GM21717 (cell line): ENCODE measurements around the gene BCAS4.
"Not testable (repeated sequence)": the region's sequence is repeated elsewhere in the genome, so short reads cannot be mapped to it uniquely, and the experiment has no call there.

Experiments
- ATAC-seq: cut with Tn5 transposase; IDR thresholded peaks from one replicate; pipeline ENCODE4 v1.9.1; 2021; ENCODE audit warnings: mild to moderate bottlenecking, moderate library complexity; ENCODE audit not compliant: unreplicated experiment

The BCAS4 gene, protein sequence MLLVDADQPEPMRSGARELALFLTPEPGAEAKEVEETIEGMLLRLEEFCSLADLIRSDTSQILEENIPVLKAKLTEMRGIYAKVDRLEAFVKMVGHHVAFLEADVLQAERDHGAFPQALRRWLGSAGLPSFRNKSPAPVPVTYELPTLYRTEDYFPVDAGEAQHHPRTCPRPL

DNA sequence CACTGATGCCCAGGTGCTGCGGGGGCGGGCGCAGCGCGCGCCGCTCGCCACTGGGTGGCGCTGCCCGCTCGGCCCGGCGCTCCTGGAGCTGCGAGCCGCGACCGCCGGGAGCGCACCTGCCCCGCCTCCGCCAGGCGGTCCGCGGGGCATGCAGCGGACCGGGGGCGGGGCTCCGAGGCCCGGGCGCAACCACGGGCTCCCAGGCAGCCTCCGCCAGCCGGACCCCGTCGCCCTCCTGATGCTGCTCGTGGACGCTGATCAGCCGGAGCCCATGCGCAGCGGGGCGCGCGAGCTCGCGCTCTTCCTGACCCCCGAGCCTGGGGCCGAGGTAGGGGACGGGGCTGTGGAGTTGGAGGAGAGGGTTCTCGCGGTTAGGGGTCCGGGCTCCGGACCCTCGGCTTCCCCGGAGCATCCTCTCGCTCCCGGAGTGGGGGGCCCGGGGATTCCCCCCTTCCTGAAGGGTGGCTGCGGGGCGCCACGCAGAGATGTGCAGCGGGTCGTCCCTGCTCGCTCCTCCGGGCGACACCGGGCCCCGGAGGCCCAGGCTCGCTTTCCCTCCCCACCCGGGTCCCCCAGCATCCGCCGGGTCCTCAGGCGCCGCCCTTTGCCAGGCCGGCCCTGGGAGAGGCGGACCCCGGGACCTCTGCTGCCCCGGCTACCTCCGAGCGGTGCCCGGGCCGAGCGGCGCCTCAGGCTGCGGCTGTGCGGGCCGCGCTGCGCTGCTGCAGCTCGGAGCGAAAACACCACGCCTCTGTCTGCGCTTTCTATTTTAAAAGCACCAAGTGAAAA, at the start of gene BCAS4:
TSS of gene BCAS4 (plus strand) at position 216 of the 789 bp plus-strand sequence. CDS start at position 239, 23 bp downstream.
- peak; percentile 69 for ATAC-seq

DNA sequence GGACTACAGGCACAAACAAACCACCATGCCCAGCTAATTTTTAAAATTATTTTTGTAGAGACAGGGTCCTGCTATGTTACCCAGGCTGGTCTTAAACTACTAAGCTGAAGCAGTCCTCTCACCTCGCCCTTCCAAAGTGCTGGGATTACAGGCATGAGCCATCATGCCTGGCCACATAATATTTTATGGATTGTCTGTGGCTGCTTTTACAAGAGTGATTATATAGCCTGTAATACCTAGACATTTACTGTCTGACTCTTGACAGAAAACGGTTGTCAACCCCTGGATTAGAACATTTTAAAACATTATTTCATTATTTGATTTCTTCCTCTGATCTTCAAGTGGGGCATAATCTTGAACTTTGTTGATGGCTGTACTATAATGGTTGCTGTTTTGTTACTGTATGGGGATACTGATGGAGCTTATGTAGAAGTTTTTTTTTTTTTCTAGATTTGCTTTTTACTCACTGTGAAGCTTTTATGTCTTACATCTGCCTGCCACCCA, 49.2 kb upstream of the BCAS4 start:
- no peak for ATAC-seq

DNA sequence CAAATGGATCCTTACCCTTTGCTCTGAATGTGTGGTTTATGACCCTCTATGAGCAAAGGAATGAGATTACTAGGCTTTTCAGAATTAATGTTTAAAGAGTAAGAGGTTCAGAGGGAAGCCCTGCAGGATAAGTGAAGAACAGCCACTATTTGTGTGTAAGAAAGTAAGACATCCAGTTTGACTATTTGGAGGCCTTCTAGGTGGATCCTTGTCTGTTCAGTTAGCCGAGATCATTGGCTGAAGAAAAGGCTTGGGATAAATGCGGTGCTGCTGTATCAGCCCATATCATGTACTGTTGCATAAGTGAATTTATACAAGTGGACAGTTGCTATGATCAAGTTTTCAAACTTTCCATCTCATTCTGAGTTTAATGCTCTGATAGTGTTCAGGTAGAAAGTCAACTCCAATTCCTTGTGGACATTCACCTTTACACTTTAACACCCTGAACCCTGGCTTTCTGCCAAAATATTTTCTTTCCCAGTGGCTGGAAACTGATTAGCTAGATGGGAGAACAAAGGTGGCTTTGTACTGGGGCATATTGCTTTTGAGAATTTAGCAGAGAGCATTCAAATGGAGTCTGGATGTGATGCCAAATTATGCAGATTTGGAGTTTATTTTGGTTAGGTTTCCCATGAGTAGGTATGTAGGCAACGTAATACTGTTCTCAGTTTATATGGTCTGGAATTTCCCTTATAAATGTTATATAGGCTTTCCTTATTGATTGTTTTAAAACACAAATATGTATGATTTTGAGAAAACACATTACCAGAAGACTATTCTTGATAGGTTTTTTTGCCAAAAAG, 48.5 kb upstream of the BCAS4 start:
- ATAC-seq, result no peak

DNA sequence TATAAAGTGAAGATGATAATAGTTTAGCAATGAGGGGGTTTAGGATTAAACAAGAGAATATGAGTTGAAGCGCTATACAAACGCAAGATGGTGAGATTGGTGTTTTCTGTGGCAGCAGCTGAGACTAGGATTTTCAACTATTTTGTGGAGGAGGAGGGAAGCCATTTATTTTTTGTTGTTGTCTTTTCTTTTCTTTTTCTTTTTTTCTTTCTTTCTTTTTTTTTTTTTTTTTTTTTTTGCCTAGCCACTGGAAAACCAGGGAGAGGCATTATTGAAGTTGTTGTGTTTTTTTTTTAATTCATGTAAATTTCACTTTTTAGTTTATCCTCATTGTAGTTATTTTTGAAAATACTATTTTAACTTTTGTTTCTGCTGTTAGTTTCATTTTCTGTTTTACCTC, 47.6 kb upstream of the BCAS4 start:
- ATAC-seq, result no peak

DNA sequence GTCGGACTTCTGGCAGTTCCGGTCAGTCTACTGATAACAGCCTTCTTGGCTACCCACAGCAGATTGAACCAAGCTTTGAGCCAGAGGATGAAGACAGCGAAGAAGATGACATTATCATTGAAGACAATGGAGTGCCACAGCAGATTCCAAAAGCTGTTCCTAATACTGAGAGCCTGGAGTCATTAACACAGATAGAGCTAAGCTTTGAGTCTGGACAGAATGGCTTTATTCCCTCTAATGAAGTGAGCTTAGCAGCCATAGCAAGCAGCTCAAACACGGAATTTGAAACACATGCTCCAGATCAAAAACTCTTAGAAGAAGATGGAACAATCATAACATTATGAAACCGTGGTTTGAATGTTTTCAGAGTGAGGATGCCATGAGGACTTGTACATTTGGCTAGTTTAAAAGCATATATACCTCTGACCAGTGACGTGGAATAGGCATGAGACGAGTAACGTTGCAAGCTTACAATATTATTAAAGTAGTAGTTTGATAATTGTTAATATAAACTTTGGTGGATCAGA, 44.7 kb upstream of the BCAS4 start:
- ATAC-seq, result no peak

DNA sequence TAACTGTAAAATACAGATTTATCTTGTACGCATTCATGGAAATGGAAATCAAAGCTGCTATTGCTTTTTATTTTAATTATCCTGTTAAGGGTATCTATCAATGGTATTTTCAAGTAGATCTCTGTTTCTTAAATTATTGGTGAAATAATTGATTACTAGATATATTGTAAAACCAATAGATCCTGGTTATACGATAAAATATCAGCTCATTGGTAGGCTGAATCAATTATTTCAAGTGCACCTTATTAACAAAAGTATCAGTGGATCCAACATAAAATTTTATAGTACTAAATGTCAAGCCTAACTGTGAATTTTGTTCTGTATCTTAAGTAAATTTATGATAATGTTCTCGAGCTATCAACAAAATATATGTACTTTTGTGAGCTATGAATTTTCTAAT, 41.7 kb upstream of the BCAS4 start:
- ATAC-seq, result no peak

DNA sequence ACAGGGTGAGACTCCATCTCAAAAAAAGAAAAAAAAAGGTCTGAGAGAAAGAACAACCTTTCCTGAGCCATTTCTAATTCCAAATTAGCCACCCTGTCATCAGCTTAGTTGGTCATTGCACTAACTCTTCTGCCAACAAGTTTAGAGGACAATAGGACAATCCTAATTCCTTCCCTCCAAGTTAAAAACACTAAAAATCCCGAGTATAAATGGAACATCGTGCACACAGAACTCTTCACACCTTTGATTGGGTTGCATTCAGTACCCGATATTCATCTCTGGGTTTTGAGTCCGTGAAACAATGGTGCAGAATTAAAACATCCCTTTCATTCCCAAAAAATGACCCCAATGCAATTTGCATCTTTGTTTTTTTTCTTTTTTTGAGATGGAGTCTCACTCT, 40.4 kb upstream of the BCAS4 start:
- ATAC-seq, result no peak

DNA sequence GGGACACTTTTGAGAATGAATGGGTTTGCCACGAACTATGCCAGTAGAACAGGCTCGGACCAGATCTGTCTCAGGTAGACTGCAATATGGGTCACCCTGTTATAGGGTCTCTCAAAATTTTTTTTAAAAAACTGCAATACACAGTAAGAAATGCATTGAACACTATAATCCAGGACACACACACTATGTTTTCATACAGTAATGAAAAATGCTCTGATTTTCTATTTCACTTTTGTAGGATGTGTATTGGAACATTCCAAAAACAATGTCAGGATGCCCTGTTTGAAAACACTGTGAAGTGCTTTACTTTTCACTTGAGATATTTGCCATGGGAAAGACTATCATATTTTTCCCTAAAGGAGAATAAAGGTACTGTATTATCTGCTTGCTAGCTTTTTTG, 38.4 kb upstream of the BCAS4 start:
- ATAC-seq, result no peak

DNA sequence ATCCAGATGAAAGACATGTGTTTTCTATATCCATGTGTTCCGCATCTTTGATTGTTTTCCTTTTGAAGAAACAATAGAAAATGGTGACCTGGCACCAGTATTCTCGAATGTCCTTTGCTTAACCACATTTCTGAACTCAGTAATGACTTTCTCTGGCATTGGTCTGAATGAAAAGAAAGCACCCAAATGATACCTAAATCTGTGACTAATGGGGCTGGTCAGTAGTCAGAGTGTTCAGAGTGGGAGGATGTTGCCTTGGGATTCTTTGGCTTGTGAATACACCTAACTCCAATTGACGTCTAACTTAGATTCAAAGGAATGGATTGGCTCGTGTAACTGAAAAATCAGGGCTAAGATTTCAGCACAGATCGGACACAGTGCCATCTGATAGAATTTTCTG, 36.4 kb upstream of the BCAS4 start:
- no peak for ATAC-seq

DNA sequence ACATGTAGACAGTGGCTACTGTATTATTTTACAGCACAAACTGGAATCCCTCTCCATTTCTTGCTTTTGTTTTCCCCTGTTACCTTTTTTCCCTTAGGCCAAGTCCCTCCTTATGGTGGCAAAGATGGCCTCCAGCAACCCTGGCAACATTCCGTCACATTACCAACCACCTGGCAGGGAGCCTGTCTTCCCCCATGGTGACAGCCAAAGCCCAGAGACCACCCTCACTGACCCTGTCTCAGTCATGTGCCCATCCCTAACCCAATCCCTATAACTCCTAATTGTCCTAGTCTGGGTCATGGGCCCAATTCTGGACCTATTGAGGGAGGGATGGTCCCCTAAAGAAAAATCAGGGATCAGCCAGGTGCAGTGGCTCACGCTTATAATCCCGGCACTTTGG, 35.9 kb upstream of the BCAS4 start:
- no peak for ATAC-seq

DNA sequence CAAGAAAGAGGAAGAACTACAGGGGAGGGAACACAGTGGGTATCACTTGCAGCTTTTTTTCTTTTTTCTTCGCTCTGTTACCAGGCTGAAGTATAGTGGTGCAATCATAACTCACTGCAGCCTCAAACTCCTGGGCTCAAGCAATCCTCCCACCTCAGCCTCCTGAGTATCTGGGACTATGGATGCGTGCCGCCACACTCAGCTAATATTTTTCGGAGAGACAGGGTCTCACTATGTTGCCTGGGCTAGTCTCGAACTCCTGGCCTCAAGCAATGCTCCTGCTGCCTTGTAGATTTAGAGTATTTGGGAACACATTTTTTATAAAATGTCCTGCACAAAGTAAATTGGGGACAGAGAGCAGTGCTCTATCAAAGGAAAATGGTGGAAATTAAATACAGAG, 35.2 kb upstream of the BCAS4 start:
- no peak for ATAC-seq

DNA sequence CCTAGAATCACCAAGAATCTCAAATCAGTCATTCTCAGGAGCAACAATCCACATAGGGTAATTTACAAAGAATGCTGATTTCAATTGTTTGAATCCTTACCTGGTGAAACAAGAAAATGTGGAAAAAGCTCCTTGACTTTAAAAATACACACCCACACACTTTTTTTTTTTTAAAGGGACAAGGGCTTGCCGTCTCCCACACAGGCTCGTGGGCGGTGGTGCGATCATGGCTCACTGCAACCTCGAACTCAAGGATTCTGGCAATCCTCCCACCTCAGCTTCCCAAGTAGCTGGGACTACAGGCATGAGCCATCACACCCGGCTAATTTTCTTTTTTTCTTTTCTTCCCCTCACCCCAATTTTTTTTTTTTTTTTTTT, 32.8 kb upstream of the BCAS4 start:
- ATAC-seq, result no peak

DNA sequence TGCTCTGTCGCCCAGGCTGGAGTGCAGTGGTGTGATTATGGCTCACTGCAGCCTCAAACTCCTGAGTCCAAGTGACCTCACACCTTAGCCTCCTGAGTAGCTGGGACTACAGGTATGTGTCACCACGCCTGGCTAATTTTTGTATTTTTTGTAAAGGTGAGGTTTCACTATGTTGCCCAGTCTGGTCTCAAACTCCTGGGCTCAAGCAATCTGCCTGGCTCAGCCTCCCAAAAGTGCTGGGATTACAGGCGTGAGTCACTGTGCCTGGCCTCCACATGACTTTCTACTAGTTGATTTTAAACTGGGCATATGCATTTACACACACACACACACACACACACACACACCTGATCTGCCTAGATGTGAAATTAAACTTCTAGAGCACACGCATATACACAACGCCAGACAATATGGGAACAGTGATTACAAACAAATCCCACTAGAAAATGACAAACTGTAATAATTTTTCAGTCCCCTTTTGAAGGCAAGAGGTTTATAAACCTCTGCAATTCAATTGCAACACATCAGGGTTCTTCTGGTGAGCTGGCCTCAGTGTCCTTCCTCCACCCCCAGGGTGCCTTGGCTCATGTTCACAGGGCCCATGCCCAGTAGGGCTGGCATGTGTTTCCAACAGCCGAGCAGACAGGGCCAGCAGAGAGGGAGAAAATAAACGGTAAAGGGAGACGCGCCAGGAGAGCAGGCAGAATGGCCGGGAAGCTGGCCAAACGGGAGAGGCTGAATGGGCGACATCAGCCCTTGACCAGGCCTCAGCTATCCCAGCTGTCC, 32.2 kb upstream of the BCAS4 start:
- ATAC-seq, result no peak

DNA sequence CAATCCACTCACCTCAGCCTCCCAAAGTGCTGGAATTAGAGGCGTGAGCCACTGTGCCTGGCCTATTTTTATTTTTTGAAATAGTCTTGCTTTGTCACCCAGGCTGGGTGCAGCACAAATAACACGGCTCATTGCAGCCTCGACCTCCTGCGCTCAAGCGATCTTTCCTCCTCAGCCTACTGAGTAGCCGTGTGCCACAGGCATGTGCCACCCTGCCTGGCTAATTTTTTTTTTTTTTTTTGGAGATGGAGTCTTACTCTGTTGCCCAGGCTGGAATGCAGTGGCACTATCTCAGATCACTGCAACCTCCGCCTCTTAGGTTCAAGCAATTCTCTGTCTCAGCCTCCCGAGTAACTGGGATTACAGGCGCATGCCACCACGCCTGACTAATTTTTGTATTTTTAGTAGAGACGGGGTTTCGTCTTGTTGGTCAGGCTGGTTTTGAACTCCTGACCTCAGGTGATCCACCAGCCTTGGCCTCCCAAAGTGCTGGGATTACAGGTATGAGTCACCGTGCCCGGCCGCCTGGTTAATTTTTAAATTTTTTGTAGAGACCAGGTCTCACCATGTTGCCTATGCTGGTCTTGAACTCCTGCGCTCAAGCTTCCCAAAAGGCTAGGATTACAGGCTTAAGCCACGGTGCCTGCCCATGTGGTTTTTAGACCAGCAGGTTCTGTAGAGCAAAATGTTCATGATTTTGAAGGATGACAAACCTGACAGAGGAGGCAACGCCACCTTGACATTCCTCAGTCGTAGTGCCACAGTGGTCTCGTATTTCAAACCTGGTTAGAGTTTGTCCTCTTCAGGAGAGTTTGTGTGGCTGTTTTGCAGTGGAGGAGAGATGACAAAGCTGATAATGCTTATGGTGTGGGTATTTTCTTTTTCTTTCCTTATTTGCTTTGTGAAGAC, 31.1 kb upstream of the BCAS4 start:
- not testable (repeated sequence) for ATAC-seq

DNA sequence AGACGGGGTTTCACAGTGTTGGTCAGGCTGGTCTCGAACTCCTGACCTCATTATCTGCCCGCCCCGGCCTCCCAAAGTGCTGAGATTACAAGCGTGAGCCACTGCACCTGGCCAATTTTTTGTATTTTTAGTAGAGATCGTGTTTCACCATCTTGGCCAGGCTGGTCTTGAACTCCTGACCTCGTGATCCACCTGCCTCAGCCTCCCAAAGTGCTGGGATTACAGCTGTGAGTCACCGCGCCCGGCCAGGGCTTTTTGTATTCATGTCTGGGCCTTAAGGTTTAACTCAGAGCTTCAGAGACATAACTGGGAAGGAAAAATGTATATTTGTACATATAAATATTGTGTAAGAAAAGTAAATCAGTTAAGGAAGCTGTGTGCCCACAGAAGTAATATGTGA, 29.6 kb upstream of the BCAS4 start:
- ATAC-seq, result not testable (repeated sequence)

DNA sequence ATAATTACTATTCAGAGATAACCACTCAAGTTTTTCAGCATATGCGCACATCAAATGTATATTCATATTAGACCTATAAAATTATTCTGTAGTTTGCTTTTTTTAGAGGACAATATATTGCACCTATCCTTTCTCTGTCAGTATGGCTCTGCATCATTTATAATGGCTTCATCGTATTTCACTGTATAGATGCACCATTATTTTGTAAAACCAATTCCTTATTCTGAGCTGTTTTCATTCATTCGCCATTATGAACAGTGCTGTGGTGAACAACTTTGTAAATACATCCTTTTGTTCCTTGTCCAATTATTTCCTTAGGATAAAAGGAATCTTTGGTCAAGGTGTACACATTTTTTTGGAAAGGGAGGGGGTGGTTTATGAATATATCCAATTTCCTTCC, 29.2 kb upstream of the BCAS4 start:
- no peak for ATAC-seq

DNA sequence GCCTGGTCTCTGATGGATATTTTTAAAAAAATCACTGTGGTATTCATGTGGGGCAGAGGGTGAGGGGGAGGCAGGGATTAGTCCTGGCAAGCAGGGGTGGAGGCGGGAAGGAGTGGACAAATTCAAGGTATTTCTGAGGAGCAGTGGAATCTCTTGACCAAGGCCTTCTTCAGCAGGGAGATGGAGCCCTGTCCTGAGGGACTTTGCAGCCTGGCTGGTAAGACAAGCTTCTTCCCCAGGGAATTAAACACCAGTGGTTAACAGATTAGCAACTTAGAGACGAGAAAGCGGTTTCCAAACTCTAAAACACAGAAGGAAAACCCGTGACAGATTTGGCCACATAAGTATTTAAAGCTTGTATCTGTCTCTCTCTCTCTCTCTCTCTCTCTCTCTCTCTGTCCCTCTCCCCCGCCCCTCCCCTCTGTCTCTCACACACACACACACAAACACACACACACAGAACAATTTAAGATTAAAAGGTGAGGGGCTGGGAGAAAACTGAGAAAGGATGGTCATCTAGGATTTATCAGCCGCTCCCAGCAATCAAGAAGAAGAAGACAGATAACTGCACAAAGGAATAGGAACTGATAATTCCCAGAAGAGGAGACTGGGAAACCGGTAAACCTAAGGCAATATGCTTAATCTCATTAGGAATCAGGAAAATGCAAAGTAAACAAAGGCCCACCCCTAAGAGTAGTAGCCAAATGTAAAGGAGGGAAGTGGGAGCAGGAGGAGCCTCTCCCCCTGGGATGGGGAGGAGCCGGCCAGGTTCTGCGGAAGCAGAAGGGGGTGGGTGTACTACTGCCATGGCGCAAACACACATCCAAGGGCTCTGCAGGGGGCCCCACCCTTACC, 27.7 kb upstream of the BCAS4 start:
- not testable (repeated sequence) for ATAC-seq

DNA sequence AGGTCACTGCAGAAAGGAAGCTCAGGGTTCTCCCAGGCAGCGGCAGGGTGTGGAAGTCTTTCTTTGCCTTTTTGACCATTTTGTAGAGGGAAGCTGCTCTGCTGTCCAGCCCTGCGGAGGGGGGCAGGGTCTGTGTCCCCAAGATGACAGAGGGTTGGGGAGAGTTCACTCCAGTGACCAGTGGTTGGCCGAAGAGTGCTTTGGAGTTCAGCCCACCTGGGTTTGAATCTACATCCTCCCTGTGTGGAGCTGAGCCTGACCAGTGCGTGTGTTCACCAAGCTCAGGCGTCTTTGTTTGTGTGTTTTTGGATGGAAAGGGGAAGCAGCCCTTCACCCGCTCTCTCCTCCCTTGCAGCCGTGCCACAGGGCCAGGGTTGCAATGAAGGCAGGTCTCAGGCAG, 25.9 kb upstream of the BCAS4 start:
- ATAC-seq, result not testable (repeated sequence)
